Colonic mucosa (tissue), 4 donors: ENCODE results near the gene NDUFA6. TPM values are rescaled to one million over a fixed set of nuclear protein-coding genes. Genes with fewer than 3 reads are reported as not detected.
"Not testable (repeated sequence)": the region's sequence is repeated elsewhere in the genome, so short reads cannot be mapped to it uniquely, and the experiment has no call there.

ENCODE experiments used
- DNase-seq: peaks from one replicate; pipeline ENCODE4 v3.0.0-alpha.2; 2020
- H3K27ac ChIP-seq: fragments of 200-600 bp; one replicate; pipeline ENCODE4 v1.8.0; 2021
- H3K27me3 ChIP-seq: fragments of 200-600 bp; one replicate; pipeline ENCODE4 v1.8.0; 2021
- H3K36me3 ChIP-seq: fragments of 200-600 bp; one replicate; pipeline ENCODE4 v1.8.0; 2021
- H3K4me1 ChIP-seq: fragments of 200-600 bp; one replicate; pipeline ENCODE4 v1.8.0; 2021; ENCODE audit warnings: mild to moderate bottlenecking
- H3K4me3 ChIP-seq: fragments of 200-600 bp; one replicate; pipeline ENCODE4 v1.8.0; 2021
- H3K9ac ChIP-seq, 2 donors: one replicate each; pipeline ENCODE4 v1.7.0; 2013; ENCODE audit warnings: control low read depth in 2 of 2, low read depth in 2 of 2, low read length in 2 of 2
- H3K9me3 ChIP-seq: fragments of 200-600 bp; one replicate; pipeline ENCODE4 v1.8.0; 2021
- CTCF ChIP-seq: fragments of 200-600 bp; IDR thresholded peaks from one replicate; pipeline ENCODE4 v1.8.0; 2022; ENCODE audit warnings: antibody characterized with exemption, mild to moderate bottlenecking
- intact Hi-C: fragments of 100-400 bp; cut with DNase I; formaldehyde crosslinking; loops from one replicate; pipeline ENCODE4 v1.14.1; 2022
- total RNA-seq, 2 donors: library from RNA; stranded (reverse); fragmentation: NEBNext Ultra II Directional in 1 of 2; extraction: Animal tissue kit (Norgen Biotek cat#: 25700) in 1 of 2; gene quantifications; one replicate each; pipeline ENCODE4 v1.2.1, GENCODE V29; 2021
- donor health status: healthy.
- donor health status: DM: no; HTN: no; CAD: no.
- donor health status: DM: no; HTN: no; CAD: no.

NDUFA6 gene
- total RNA-seq, 2 donors from 2014 or later, result 131 to 154 TPM

DNA sequence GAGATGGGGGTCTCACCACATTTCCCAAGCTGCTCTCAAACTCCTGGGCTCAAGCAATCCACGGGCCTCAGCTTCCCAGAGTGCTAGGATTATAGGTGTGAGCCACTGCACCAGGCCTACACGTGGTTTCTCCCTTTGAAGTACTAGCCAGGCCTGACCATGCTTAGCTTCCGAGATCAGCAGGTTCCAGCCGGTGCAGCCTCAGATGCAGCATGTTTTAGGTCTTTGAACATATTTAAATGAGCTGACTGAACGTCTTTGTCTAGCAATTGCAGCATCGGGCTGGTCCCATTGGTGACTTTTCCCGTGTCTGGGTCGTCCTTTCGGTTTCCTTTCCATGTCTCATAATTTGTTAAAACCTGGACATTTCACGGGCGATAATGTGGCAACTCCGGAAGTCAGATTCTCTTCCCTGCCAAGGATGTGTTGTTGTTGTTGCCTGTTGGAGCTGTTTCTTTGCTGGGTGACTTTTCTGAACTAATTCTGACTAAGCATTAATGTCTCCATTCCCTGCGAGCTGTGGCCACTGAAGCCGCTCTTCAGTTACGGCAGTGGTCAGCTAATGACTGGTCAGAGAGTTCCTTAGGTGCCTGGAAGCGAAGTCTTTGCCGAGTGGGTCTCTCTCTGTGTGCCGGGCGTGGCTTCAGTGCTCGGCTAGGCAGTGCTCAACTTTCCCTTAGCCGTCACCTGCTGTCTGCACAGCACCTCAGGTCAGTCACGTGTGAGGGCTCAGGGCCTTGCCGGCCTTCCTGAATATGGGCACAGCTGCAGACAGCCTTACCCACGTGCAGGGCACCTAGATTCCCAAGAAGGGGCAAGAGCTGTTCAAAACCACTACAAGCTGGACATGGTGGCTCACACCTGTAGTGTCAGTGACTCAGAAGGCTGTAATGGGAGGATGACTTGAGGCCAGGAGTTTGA lies 43.8 kb upstream of the NDUFA6 start:
- intact Hi-C loops, result no loop called here
- no peaks in the 10 kb centered on the region for H3K27me3 ChIP-seq
- TF ChIP-seq CTCF, result no peak
- no peaks in the 10 kb centered on the region for H3K36me3 ChIP-seq
- H3K4me1 ChIP-seq, result no peaks in the 10 kb centered on the region
- DNase-seq, result no peak
- no peaks in the 10 kb centered on the region for H3K9me3 ChIP-seq
- no peak overlapping the region for H3K9ac ChIP-seq
- H3K27ac ChIP-seq, result no peak overlapping the region
- H3K4me3 ChIP-seq, result no peak overlapping the region

DNA sequence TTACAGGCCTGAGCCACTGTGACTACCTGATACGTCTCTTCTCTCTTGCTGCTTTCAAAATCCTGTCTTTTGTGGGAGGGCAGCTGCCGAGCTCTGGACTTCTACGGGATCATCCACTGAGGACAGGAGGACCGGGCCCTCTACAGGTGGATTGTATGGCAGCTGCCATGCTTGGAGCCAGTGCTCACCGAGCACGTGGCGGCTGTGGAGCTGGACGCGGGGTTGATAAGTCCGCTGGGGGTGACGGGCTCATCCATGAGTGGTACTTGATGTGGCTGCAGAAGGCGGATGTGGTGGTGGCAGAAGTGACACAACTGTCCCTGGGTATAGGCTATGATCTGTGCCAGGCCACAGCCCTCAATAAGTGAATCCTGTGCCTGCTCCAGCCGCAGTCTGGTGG lies 41.9 kb upstream of the NDUFA6 start:
- no peaks in the 10 kb centered on the region for H3K4me1 ChIP-seq
- H3K9me3 ChIP-seq, result no peaks in the 10 kb centered on the region
- H3K4me3 ChIP-seq, result no peak overlapping the region
- no peak for DNase-seq
- no peak overlapping the region for H3K9ac ChIP-seq
- no peak for TF ChIP-seq CTCF
- H3K27ac ChIP-seq, result no peak overlapping the region
- H3K36me3 ChIP-seq, result no peaks in the 10 kb centered on the region
- no peaks in the 10 kb centered on the region for H3K27me3 ChIP-seq
- intact Hi-C loops, result no loop called here

- Histone ChIP-seq H3K27me3 (no peaks in the 10 kb centered on the region), H3K4me3 (no peak overlapping the region), H3K9me3 (no peaks in the 10 kb centered on the region), H3K4me1 (no peaks in the 10 kb centered on the region), H3K9ac (no peak overlapping the region), H3K36me3 (no peaks in the 10 kb centered on the region), H3K27ac (no peak overlapping the region)
- no peak for TF ChIP-seq CTCF
- intact Hi-C loops, result no loop called here
- no peak for DNase-seq
These were observed 41.0 kb upstream of the NDUFA6 start for GRCh38 chr22:42131562-42131961.

GRCh38 chr22:42130639-42131431 lies 40.3 kb upstream of the NDUFA6 start, which contains the start of gene CYP2D6:
CYP2D6 (minus strand) TSS chr22:42130810; CDS start chr22:42130791, 19 bp downstream.
- not testable (repeated sequence) for H3K4me3 ChIP-seq, H3K27ac ChIP-seq

GRCh38 chr22:42130182-42130581 lies 39.6 kb upstream of the NDUFA6 start:
- H3K4me1 ChIP-seq, H3K9me3 ChIP-seq, DNase-seq, H3K27ac ChIP-seq, H3K27me3 ChIP-seq, intact Hi-C loops, H3K36me3 ChIP-seq, H3K9ac ChIP-seq, H3K4me3 ChIP-seq: not testable (repeated sequence)

More at GRCh38 chr22:42130639-42131431, 40.3 kb upstream of the NDUFA6 start, which contains the start of gene CYP2D6:
- H3K36me3 ChIP-seq, H3K27me3 ChIP-seq, intact Hi-C loops, H3K4me1 ChIP-seq, H3K9me3 ChIP-seq, H3K9ac ChIP-seq: not testable (repeated sequence)
- peak; percentile 52 for DNase-seq

DNA sequence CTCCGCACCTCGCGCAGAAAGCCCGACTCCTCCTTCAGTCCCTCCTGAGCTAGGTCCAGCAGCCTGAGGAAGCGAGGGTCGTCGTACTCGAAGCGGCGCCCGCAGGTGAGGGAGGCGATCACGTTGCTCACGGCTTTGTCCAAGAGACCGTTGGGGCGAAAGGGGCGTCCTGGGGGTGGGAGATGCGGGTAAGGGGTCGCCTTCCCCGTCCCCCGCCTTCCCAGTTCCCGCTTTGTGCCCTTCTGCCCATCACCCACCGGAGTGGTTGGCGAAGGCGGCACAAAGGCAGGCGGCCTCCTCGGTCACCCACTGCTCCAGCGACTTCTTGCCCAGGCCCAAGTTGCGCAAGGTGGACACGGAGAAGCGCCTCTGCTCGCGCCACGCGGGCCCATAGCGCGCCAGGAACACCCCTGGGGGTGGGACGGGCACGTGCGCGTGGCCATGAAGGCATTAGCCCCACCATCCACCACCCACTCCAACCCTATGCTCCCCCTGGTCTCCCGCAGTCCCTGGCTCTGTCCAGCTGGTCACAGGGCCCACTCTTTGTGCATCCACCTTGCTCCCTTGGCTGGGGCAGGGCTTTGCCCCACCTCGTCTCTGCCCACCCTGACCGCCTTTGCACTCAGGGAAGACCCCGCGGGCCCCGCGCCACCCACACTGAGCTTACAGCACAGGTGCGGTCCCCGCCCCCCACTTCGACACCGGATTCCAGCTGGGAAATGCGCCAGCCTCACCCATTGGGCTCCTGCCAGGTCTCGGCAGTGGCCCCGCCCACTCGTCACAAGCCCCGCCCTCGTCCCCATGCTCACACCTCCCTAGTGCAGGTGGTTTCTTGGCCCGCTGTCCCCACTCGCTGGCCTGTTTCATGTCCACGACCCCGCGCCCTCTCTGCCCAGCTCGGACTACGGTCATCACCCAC lies 38.5 kb upstream of the NDUFA6 start:
- not testable (repeated sequence) for H3K4me3 ChIP-seq, H3K27ac ChIP-seq
- peak overlapping the region in 1 of 2 donors; percentile 43 for H3K9ac ChIP-seq

DNA sequence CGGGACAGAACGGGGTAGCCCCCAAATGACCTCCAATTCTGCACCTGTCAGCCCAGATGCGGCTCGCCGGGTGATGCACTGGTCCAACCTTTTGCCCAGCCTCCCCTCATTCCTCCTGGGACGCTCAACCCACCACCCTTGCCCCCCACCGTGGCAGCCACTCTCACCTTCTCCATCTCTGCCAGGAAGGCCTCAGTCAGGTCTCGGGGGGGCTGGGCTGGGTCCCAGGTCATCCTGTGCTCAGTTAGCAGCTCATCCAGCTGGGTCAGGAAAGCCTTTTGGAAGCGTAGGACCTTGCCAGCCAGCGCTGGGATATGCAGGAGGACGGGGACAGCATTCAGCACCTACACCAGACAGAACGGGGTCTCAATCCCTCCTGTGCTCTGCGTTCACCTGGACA lies 37.4 kb upstream of the NDUFA6 start:
- H3K4me1 ChIP-seq, DNase-seq, H3K27me3 ChIP-seq, H3K4me3 ChIP-seq, H3K27ac ChIP-seq, H3K9ac ChIP-seq, intact Hi-C loops, H3K36me3 ChIP-seq, H3K9me3 ChIP-seq: not testable (repeated sequence)

More for the DNA sequence above, 38.5 kb upstream of the NDUFA6 start:
- peak; percentile 84 for DNase-seq
- H3K4me1 ChIP-seq, H3K36me3 ChIP-seq, H3K27me3 ChIP-seq, intact Hi-C loops, H3K9me3 ChIP-seq: not testable (repeated sequence)
